Natural killer cell (primary cell): ENCODE measurements around the gene MAP3K8. TPM values are rescaled to one million over a fixed set of nuclear protein-coding genes. Genes with fewer than 3 reads are reported as not detected.

Source experiments
- ATAC-seq, 3 donors: fragments of 150-1000 bp in 2 of 3; fragments of 200-7000 bp in 1 of 3; cut with Tn5 transposase; 1 replicate in 1 of 3; 2 replicates in 2 of 3; pipeline ENCODE4 v1.10.0; 2021; ENCODE audit warnings: mild to moderate bottlenecking in 2 of 3, moderate library complexity in 2 of 3
- DNase-seq, 2 donors: peaks; one replicate each; pipeline versions ENCODE4 v3.0.0 to v3.0.0-alpha.2; 2013 to 2021; ENCODE audit warnings: mixed read lengths in 1 of 2
- H3K27ac ChIP-seq: one replicate; pipeline ENCODE4 v1.5.1; 2013; ENCODE audit warnings: mild to moderate bottlenecking, low read length
- H3K27me3 ChIP-seq: one replicate; pipeline ENCODE4 v1.6.1; 2013; ENCODE audit warnings: low read length; ENCODE audit not compliant: control insufficient read depth, insufficient read depth
- H3K36me3 ChIP-seq: one replicate; pipeline ENCODE4 v1.6.1; 2013; ENCODE audit warnings: low read length; ENCODE audit not compliant: control insufficient read depth, insufficient read depth
- H3K4me1 ChIP-seq: one replicate; pipeline ENCODE4 v1.6.1; 2013; ENCODE audit warnings: low read length; ENCODE audit not compliant: control insufficient read depth, insufficient read depth
- H3K4me3 ChIP-seq: one replicate; pipeline ENCODE4 v1.5.1; 2013; ENCODE audit warnings: low read length
- H3K9me3 ChIP-seq: one replicate; pipeline ENCODE4 v1.6.1; 2013; ENCODE audit warnings: low read length; ENCODE audit not compliant: control insufficient read depth, insufficient read depth
- H3K27ac Mint-ChIP-seq, 2 donors: one replicate each; pipeline ENCODE4 v1.8.0; 2022; ENCODE audit warnings: mild to moderate bottlenecking in 2 of 2, mixed read lengths in 2 of 2, moderate library complexity in 1 of 2
- H3K27me3 Mint-ChIP-seq, 2 donors: one replicate each; pipeline ENCODE4 v1.8.0; 2022; ENCODE audit warnings: low read depth in 2 of 2, mixed read lengths in 2 of 2
- H3K36me3 Mint-ChIP-seq: one replicate; pipeline ENCODE4 v1.8.0; 2022; ENCODE audit warnings: mixed read lengths
- H3K4me1 Mint-ChIP-seq, 2 donors: one replicate each; pipeline ENCODE4 v1.8.0; 2022; ENCODE audit warnings: mixed read lengths in 2 of 2
- H3K4me3 Mint-ChIP-seq: one replicate; pipeline ENCODE4 v1.8.0; 2022; ENCODE audit warnings: mild to moderate bottlenecking, moderate library complexity, mixed read lengths
- H3K9me3 Mint-ChIP-seq, 2 donors: one replicate each; pipeline ENCODE4 v1.8.0; 2022; ENCODE audit warnings: mixed read lengths in 2 of 2
- CTCF ChIP-seq: fragments of 200-600 bp; IDR thresholded peaks from one replicate; pipeline ENCODE4 v1.8.0; 2022; ENCODE audit warnings: antibody characterized with exemption
- WGBS: methylation state at CpG from one replicate; pipeline ENCODE4 v1.1.7; 2013; ENCODE audit warnings: missing lambda C conversion rate; ENCODE audit not compliant: insufficient coverage; 5-methylcytosine and 5-hydroxymethylcytosine counted together
- intact Hi-C: fragments of 100-400 bp; cut with micrococcal nuclease; formaldehyde crosslinking; loops from one replicate; pipeline ENCODE4 v1.14.2; 2022
- total RNA-seq, 4 donors: library from RNA; stranded (reverse); fragments of 120-200 nt in 1 of 4; gene quantifications; one replicate each; pipeline versions ENCODE4 v1.2.3 to v1.2.4, GENCODE V29; 2013 to 2022

Gene MAP3K8
- total RNA-seq, 3 donors from 2014 or later (not counting 1 experiment from before 2014, with no cell fraction given), result 200 to 244 (median 236) TPM

GRCh38 chr10:30500963-30501504 is 67.0 kb downstream of the MAP3K8 start:
- H3K4me1 Mint-ChIP-seq, result peaks cover 95 to 97% of the 10 kb centered on the region in 2 donors
- Histone ChIP-seq H3K4me3 (no peak overlapping the region), H3K4me1 (peaks cover 86% of the 10 kb centered on the region), H3K27me3 (no peaks in the 10 kb centered on the region), H3K27ac (peak overlapping the region; percentile 90), H3K9me3 (no peaks in the 10 kb centered on the region), H3K36me3 (no peaks in the 10 kb centered on the region)
- WGBS, result 44% methylated on average over 3 of the region's 3 CpGs
- DNase-seq (no peak), ATAC-seq (peak in 2 of 3 donors; percentile 9 to 36)
- H3K9me3 Mint-ChIP-seq, result no peaks in the 10 kb centered on the region
- no peaks in the 10 kb centered on the region for H3K36me3 Mint-ChIP-seq
- intact Hi-C loops, result no loop called here
- H3K27ac Mint-ChIP-seq, result peak overlapping the region; percentile 85 to 92
- no peak for TF ChIP-seq CTCF
- peak overlapping the region; percentile 77 for H3K4me3 Mint-ChIP-seq
- no peaks in the 10 kb centered on the region for H3K27me3 Mint-ChIP-seq

GRCh38 chr10:30502266-30503060 is 68.5 kb downstream of the MAP3K8 start:
- intact Hi-C loops, result loop anchor here (1.0 to 2.0 kb wide), 2 partner anchors 27 to 68 kb away; partner anchors contain the start of gene MAP3K8
- Histone ChIP-seq H3K4me1 (peaks cover 77% of the 10 kb centered on the region), H3K9me3 (no peaks in the 10 kb centered on the region), H3K27ac (peak overlapping the region; percentile 90), H3K27me3 (no peaks in the 10 kb centered on the region), H3K36me3 (no peaks in the 10 kb centered on the region), H3K4me3 (peak overlapping the region; percentile 26)
- ATAC-seq, result peak; percentile 72 to 92 (median 91)
- Mint-ChIP-seq H3K4me1 (peaks cover 91 to 94% of the 10 kb centered on the region in 2 donors), H3K27ac (peak overlapping the region; percentile 85 to 92), H3K27me3 (no peaks in the 10 kb centered on the region), H3K9me3 (no peaks in the 10 kb centered on the region), H3K4me3 (peak overlapping the region; percentile 77), H3K36me3 (no peaks in the 10 kb centered on the region)
- no peak for TF ChIP-seq CTCF
- WGBS, result 12% methylated on average over 10 of the region's 11 CpGs
- peak; percentile 60 to 77 for DNase-seq

- peaks cover 78 to 80% of the 10 kb centered on the region in 2 donors for H3K4me1 Mint-ChIP-seq
- DNase-seq (no peak), ATAC-seq (no peak)
- no peaks in the 10 kb centered on the region for H3K9me3 ChIP-seq
- intact Hi-C loops, result loop anchor here (2.0 kb wide), 1 partner anchor 69 kb away; the partner anchor contains the start of gene MAP3K8
- peak overlapping the region; percentile 85 to 92 for H3K27ac Mint-ChIP-seq
- no peaks in the 10 kb centered on the region for H3K9me3 Mint-ChIP-seq
- no peak overlapping the region for H3K4me3 ChIP-seq
- peak overlapping the region; percentile 90 for H3K27ac ChIP-seq
- no peaks in the 10 kb centered on the region for H3K36me3 ChIP-seq
- peak overlapping the region; percentile 77 for H3K4me3 Mint-ChIP-seq
- no peak for TF ChIP-seq CTCF
- no peaks in the 10 kb centered on the region for H3K27me3 ChIP-seq
- H3K36me3 Mint-ChIP-seq, result no peaks in the 10 kb centered on the region
- WGBS, result 82% methylated on average over 10 of the region's 10 CpGs
- no peaks in the 10 kb centered on the region for H3K27me3 Mint-ChIP-seq
- H3K4me1 ChIP-seq, result peaks cover 64% of the 10 kb centered on the region
Observed at GRCh38 chr10:30503700-30504266, 69.8 kb downstream of the MAP3K8 start.
